DND-41 (cell line): ENCODE results near the gene SLC10A4.

ENCODE experiments used
- ATAC-seq: fragments of 200-7000 bp; cut with Tn5 transposase; 3 replicates; pipeline ENCODE4 v1.9.1; 2021; ENCODE audit warnings: low read depth; ENCODE audit not compliant: insufficient read depth
- DNase-seq: peaks from one replicate; pipeline ENCODE4 v3.0.0-alpha.2; 2020
- H2AFZ ChIP-seq: 2 replicates; pipeline ENCODE4 v1.6.0; 2012; ENCODE audit warnings: low read depth, low read length
- H3K27ac ChIP-seq: 2 replicates; pipeline ENCODE4 v1.5.1; 2012; ENCODE audit warnings: low read length, inconsistent platforms
- H3K27me3 ChIP-seq: fragments of 200-600 bp; sonication (generic); 2 replicates; pipeline ENCODE4 v1.6.0; 2012; ENCODE audit warnings: low read length, mild to moderate bottlenecking, inconsistent platforms; ENCODE audit not compliant: insufficient read depth, poor library complexity
- H3K36me3 ChIP-seq: 2 replicates; pipeline ENCODE4 v1.5.1; 2012; ENCODE audit warnings: low read length, inconsistent platforms; ENCODE audit not compliant: insufficient read depth
- H3K4me1 ChIP-seq: 2 replicates; pipeline ENCODE4 v1.5.1; 2012; ENCODE audit warnings: mild to moderate bottlenecking, low read length; ENCODE audit not compliant: insufficient read depth
- H3K4me2 ChIP-seq: 2 replicates; pipeline ENCODE4 v1.6.0; 2012; ENCODE audit warnings: mild to moderate bottlenecking, moderate library complexity, low read length, inconsistent platforms; ENCODE audit not compliant: insufficient read depth
- H3K4me3 ChIP-seq, 2 experiments: fragments of 200-600 bp in 1 of 2; shearing (Covaris generic) in 1 of 2; 2 replicates each; pipeline ENCODE4 v1.5.1; 2012 to 2016; ENCODE audit warnings: inconsistent platforms in 2 of 2, low read length in 2 of 2, mild to moderate bottlenecking in 2 of 2, low read depth in 1 of 2, moderate library complexity in 1 of 2
- H3K79me2 ChIP-seq: 2 replicates; pipeline ENCODE4 v1.6.0; 2012; ENCODE audit warnings: low read length, inconsistent platforms; ENCODE audit not compliant: insufficient read depth
- H3K9ac ChIP-seq: 2 replicates; pipeline ENCODE4 v1.6.0; 2012; ENCODE audit warnings: low read depth, mild to moderate bottlenecking, inconsistent platforms, low read length, moderate library complexity
- H3K9me3 ChIP-seq: 2 replicates; pipeline ENCODE4 v1.5.1; 2012; ENCODE audit warnings: low read length, moderate library complexity, mild to moderate bottlenecking, inconsistent platforms; ENCODE audit not compliant: insufficient read depth, severe bottlenecking
- H4K20me1 ChIP-seq: 2 replicates; pipeline ENCODE4 v1.6.0; 2012; ENCODE audit warnings: low read length; ENCODE audit not compliant: insufficient read depth
- CTCF ChIP-seq: IDR thresholded peaks from 2 replicates; pipeline ENCODE4 v1.5.1; 2012; ENCODE audit warnings: borderline replicate concordance, low read length, moderate library complexity, mild to moderate bottlenecking; ENCODE audit not compliant: poor library complexity, severe bottlenecking; ENCODE audit errors: extremely low read depth
- EZH2 ChIP-seq: IDR thresholded peaks from 3 replicates; pipeline ENCODE4 v1.6.1; 2012; ENCODE audit warnings: borderline replicate concordance, low read depth, mild to moderate bottlenecking, moderate library complexity, low read length, inconsistent platforms; ENCODE audit not compliant: severe bottlenecking

The SLC10A4 gene

GRCh38 chr4:48484494-48485168, 1.5 kb downstream of the SLC10A4 start:
- no peak overlapping the region for H3K4me2 ChIP-seq
- no peak overlapping the region for H2AFZ ChIP-seq
- ATAC-seq, result no peak

GRCh38 chr4:48489683-48490011, 6.5 kb downstream of the SLC10A4 start:
- H3K9ac ChIP-seq, result no peak overlapping the region
- no peak overlapping the region for H2AFZ ChIP-seq
- no peaks in the 10 kb centered on the region for H3K27me3 ChIP-seq
- no peaks in the 10 kb centered on the region for H3K36me3 ChIP-seq
- H3K79me2 ChIP-seq, result no peaks in the 10 kb centered on the region
- TF ChIP-seq EZH2 (no peak), CTCF (no peak)
- H4K20me1 ChIP-seq, result no peaks in the 10 kb centered on the region
- no peak overlapping the region for H3K4me2 ChIP-seq
- H3K4me3 ChIP-seq, result no peak overlapping the region
- no peaks in the 10 kb centered on the region for H3K4me1 ChIP-seq
- no peak for DNase-seq
- no peak for ATAC-seq
- no peaks in the 10 kb centered on the region for H3K9me3 ChIP-seq
- no peak overlapping the region for H3K27ac ChIP-seq

More at GRCh38 chr4:48484494-48485168, 1.5 kb downstream of the SLC10A4 start:
- no peaks in the 10 kb centered on the region for H3K27me3 ChIP-seq
- no peaks in the 10 kb centered on the region for H3K4me1 ChIP-seq
- no peak for DNase-seq
- no peak for TF ChIP-seq EZH2
- TF ChIP-seq CTCF, result no peak
- no peaks in the 10 kb centered on the region for H4K20me1 ChIP-seq
- H3K36me3 ChIP-seq, result no peaks in the 10 kb centered on the region
- H3K9me3 ChIP-seq, result no peaks in the 10 kb centered on the region
- no peak overlapping the region for H3K4me3 ChIP-seq
- H3K27ac ChIP-seq, result no peak overlapping the region
- H3K9ac ChIP-seq, result no peak overlapping the region
- H3K79me2 ChIP-seq, result no peaks in the 10 kb centered on the region

GRCh38 chr4:48490012-48490679, 7.0 kb downstream of the SLC10A4 start, which contains the start of gene ZAR1:
TSS of gene ZAR1 (plus strand) at chr4:48490252. CDS start at chr4:48490292, 40 bp downstream.
- no peak for ATAC-seq

More at GRCh38 chr4:48490012-48490679, 7.0 kb downstream of the SLC10A4 start, which contains the start of gene ZAR1:
- no peak within 1 kb of the TSS for H2AFZ ChIP-seq
- no peaks in the 10 kb centered on the region for H3K79me2 ChIP-seq
- H3K4me2 ChIP-seq, result no peak within 1 kb of the TSS
- DNase-seq, result no peak
- H3K36me3 ChIP-seq, result no peaks in the 10 kb centered on the region
- no peaks in the 10 kb centered on the region for H4K20me1 ChIP-seq
- H3K27ac ChIP-seq, result no peak within 1 kb of the TSS
- H3K9me3 ChIP-seq, result no peaks in the 10 kb centered on the region
- no peaks in the 10 kb centered on the region for H3K27me3 ChIP-seq
- H3K4me1 ChIP-seq, result no peaks in the 10 kb centered on the region
- no peak for TF ChIP-seq CTCF
- TF ChIP-seq EZH2, result no peak
- no peak within 1 kb of the TSS for H3K9ac ChIP-seq
- H3K4me3 ChIP-seq, result no peak within 1 kb of the TSS
